Tibial nerve (tissue), 3 donors: ENCODE measurements around the gene RAB8A.

Experiments
- CTCF ChIP-seq, 5 experiments: fragments of 200-600 bp in 3 of 5; fragments of 450-650 bp in 2 of 5; sonication (generic) in 3 of 5; IDR thresholded peaks; one replicate each; pipeline ENCODE4 v1.5.1; 2016 to 2019; ENCODE audit warnings: antibody characterized with exemption in 5 of 5, mild to moderate bottlenecking in 3 of 5, moderate library complexity in 2 of 5
- POLR2A ChIP-seq, 2 donors: fragments of 450-650 bp; IDR thresholded peaks; one replicate each; pipeline ENCODE4 v1.6.1; 2017; ENCODE audit warnings: antibody characterized with exemption in 2 of 2, mild to moderate bottlenecking in 2 of 2, moderate library complexity in 2 of 2

- TF ChIP-seq CTCF (IDR thresholded peaks at IDR 0.05): no peak
- no peak for TF ChIP-seq POLR2A (IDR thresholded peaks at IDR 0.05)
Measured at GRCh38 chr19:16067205-16067938, 44.3 kb upstream of the RAB8A start.
